K562 (cell line): ENCODE results near the gene BLTP2. TPM values are rescaled to one million over a fixed set of nuclear protein-coding genes. Genes with fewer than 3 reads are reported as not detected.

Experiments
- CHD1 ChIP-seq: fragments of 200-600 bp; sonication (generic); IDR thresholded peaks from one replicate; pipeline ENCODE4 v1.6.1; 2012; ENCODE audit warnings: mild to moderate bottlenecking, moderate library complexity, low read length, inconsistent platforms
- COPS2 ChIP-seq: fragments of 450-650 bp; conservative IDR thresholded peaks from 2 replicates; pipeline ENCODE4 v1.6.1; 2016; ENCODE audit warnings: mild to moderate bottlenecking, moderate library complexity
- CREM ChIP-seq: IDR thresholded peaks from 2 replicates; pipeline ENCODE4 v1.6.1; 2014; ENCODE audit warnings: antibody characterized with exemption, low read depth
- CTBP1 ChIP-seq: fragments of 450-650 bp; IDR thresholded peaks from 2 replicates; pipeline ENCODE4 v1.6.1; 2016; ENCODE audit warnings: borderline replicate concordance
- ELF1 ChIP-seq: fragments of 200-800 bp; sonication (Bioruptor generic); IDR thresholded peaks from 2 replicates; pipeline ENCODE4 v1.6.1; 2016; ENCODE audit warnings: missing genetic modification characterization, missing compliant biosample characterization
- ETV1 ChIP-seq: fragments of 450-650 bp; conservative IDR thresholded peaks from 2 replicates; pipeline ENCODE4 v1.6.1; 2016; ENCODE audit warnings: missing genetic modification characterization, control low read depth, low read depth, missing compliant biosample characterization
- EWSR1 ChIP-seq: fragments of 450-650 bp; IDR thresholded peaks from 2 replicates; pipeline ENCODE4 v1.6.1; 2018; ENCODE audit warnings: borderline replicate concordance, mild to moderate bottlenecking, low read depth, moderate library complexity; ENCODE audit not compliant: partially characterized antibody
- EZH2 ChIP-seq: IDR thresholded peaks from 2 replicates; pipeline ENCODE4 v1.6.1; 2012; ENCODE audit warnings: low read depth, mild to moderate bottlenecking, inconsistent platforms, low read length, borderline replicate concordance
- KAT7 ChIP-seq: sonication (generic); formaldehyde crosslinking; IDR thresholded peaks from 2 replicates; pipeline ENCODE4 v1.8.0; 2022; ENCODE audit warnings: missing genetic modification reagents, mild to moderate bottlenecking, borderline replicate concordance
- KHSRP ChIP-seq: fragments of 450-650 bp; IDR thresholded peaks from 2 replicates; pipeline ENCODE4 v1.6.1; 2017
- MEF2A ChIP-seq: IDR thresholded peaks from 2 replicates; pipeline ENCODE4 v1.6.1; 2011; ENCODE audit warnings: low read depth, mild to moderate bottlenecking, low read length, moderate library complexity; ENCODE audit not compliant: control insufficient read depth
- NCOA2 ChIP-seq, 2 experiments: fragments of 450-650 bp; IDR thresholded peaks; 2 replicates each; pipeline ENCODE4 v1.6.1; 2018; ENCODE audit warnings: mild to moderate bottlenecking in 2 of 2, moderate library complexity in 1 of 2; ENCODE audit not compliant: partially characterized antibody in 2 of 2
- PHB2 ChIP-seq: fragments of 450-650 bp; IDR thresholded peaks from 2 replicates; pipeline ENCODE4 v1.6.1; 2017; ENCODE audit warnings: low read depth
- RAD21 ChIP-seq, 2 experiments: fragments of 250-450 bp in 1 of 2; fragments of 450-650 bp in 1 of 2; sonication (Bioruptor Pico) in 1 of 2; formaldehyde crosslinking in 1 of 2; IDR thresholded peaks in 1 of 2; conservative IDR thresholded peaks in 1 of 2; 2 replicates each; pipeline versions ENCODE4 v1.4.0 to v1.8.0; 2020 to 2022; ENCODE audit warnings: mild to moderate bottlenecking in 2 of 2, moderate library complexity in 1 of 2
- RHOXF2B ChIP-seq: fragments of 250-450 bp; sonication (Bioruptor Pico); conservative IDR thresholded peaks from 2 replicates; pipeline ENCODE4 v1.5.1; 2021
- SAFB ChIP-seq: fragments of 200-400 bp; formaldehyde crosslinking; IDR thresholded peaks from 2 replicates; pipeline ENCODE4 v1.6.1; 2017; ENCODE audit warnings: low read depth, low read length, borderline replicate concordance
- SMAD4 ChIP-seq: fragments of 250-450 bp; sonication (Bioruptor Pico); conservative IDR thresholded peaks from 2 replicates; pipeline ENCODE4 v1.8.0; 2021; ENCODE audit warnings: inconsistent platforms, mild to moderate bottlenecking, moderate library complexity
- SMC3 ChIP-seq: conservative IDR thresholded peaks from 2 replicates; pipeline ENCODE4 v1.6.1; 2011; ENCODE audit warnings: low read depth, low read length, improper control_type of control experiment; ENCODE audit not compliant: insufficient read depth
- STAG1 ChIP-seq: sonication (generic); formaldehyde crosslinking; IDR thresholded peaks from 2 replicates; pipeline ENCODE4 v1.5.0; 2020; ENCODE audit warnings: missing genetic modification reagents, borderline replicate concordance
- TBL1XR1 ChIP-seq, 2 experiments: IDR thresholded peaks; 2 replicates each; pipeline ENCODE4 v1.6.1; 2012; ENCODE audit warnings: improper control_type of control experiment in 2 of 2, low read length in 2 of 2, mild to moderate bottlenecking in 1 of 2
- TCF3 ChIP-seq: sonication (generic); formaldehyde crosslinking; IDR thresholded peaks from 2 replicates; pipeline ENCODE4 v1.4.0; 2020; ENCODE audit warnings: mild to moderate bottlenecking, missing genetic modification reagents
- ZBTB7A ChIP-seq: IDR thresholded peaks from 2 replicates; pipeline ENCODE4 v1.6.1; 2011; ENCODE audit warnings: low read depth, mild to moderate bottlenecking, low read length, moderate library complexity, borderline replicate concordance; ENCODE audit not compliant: control insufficient read depth
- ZNF133 ChIP-seq: fragments of 250-450 bp; sonication (Bioruptor Pico); IDR thresholded peaks from 2 replicates; pipeline ENCODE4 v1.4.0; 2020; ENCODE audit warnings: mild to moderate bottlenecking
- ZNF384 ChIP-seq: IDR thresholded peaks from 2 replicates; pipeline ENCODE4 v1.6.1; 2012; ENCODE audit warnings: low read depth, low read length, improper control_type of control experiment
- polyA plus RNA-seq, 8 experiments: library from polyadenylated mRNA; depleted of rRNA in 4 of 8; stranded (reverse) in 5 of 8; unstranded in 3 of 8; fragments of >200 nt; fragmentation: Nextera tagmentation in 2 of 8; fragmentation: Illumina TruSeq in 1 of 8; extraction: Ambion mirVana in 2 of 8; extraction: Trizol in 1 of 8; gene quantifications; 2 replicates each; pipeline versions ENCODE4 v1.2.1 to v1.2.3, GENCODE V29; 2011 to 2014; ENCODE audit warnings: inconsistent platforms in 1 of 8, missing spikeins in 1 of 8
- total RNA-seq, 7 experiments: library from RNA; depleted of rRNA in 6 of 7; stranded (reverse); fragments of >200 nt in 6 of 7; fragmentation: Illumina TruSeq in 2 of 7; extraction: Trizol in 2 of 7; gene quantifications; 2 replicates each; pipeline versions ENCODE4 v1.2.1 to v1.2.3, GENCODE V29; 2011 to 2021; ENCODE audit warnings: low replicate concordance in 1 of 7

The BLTP2 gene
- total and polyA plus RNA-seq, 9 of the 15 experiments (the other 6 are each of a cell fraction or from before 2014, with no cell fraction given): 14.7 to 174 (median 103) TPM

DNA sequence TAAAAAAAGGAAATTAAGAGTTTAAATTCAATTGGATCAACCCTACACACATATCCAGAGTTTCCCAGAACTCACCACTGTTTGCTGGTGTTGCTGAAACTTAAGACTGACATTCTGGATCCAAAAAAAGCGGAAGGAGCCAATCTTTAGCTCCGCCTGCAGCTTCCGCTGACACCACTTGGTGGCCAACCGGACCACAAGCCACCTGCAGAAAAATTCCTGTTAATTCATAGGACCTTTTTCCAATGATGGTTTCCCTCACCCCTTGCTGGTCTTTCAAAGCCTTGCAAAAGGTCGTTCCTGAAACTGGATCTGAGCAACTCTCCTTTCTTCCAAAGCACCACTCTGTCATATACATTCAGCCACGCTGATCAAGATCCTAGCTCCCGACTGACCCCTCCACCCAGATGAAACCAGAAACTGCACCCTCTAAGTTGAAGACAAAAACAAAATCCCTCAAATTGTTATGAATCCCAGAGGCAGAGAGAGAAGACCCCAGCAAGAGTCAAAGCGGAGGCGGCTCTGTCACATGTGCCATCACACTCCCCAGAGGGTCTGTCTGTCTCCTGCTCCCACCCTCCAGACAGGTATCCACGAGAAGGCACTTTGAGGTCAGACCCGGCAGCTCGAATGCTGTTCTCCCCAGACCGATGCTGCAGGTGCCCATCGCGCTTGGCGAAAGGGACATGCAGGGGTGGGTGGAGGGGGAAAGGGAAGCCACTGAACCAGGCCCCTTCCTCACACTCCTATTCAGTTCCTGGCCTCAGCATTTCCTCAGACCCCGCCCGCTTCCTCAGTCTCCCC is 773 bp downstream of the BLTP2 start (continued):
- TF ChIP-seq NCOA2 (IDR thresholded peaks at IDR 0.05; ENCODE audit: partially characterized antibody in 2 of 2): no peak
- 0 out of 2 replicates have a peak, but pooled peaks have one; percentile 38 for TF ChIP-seq ZBTB7A
- peak; percentile 43 for TF ChIP-seq CHD1
- TF ChIP-seq CREM: 0 out of 2 replicates have a peak, but pooled peaks have one; percentile 25
- no peak for TF ChIP-seq TCF3 (CRISPR knock-in tag)
- no peak for TF ChIP-seq ZNF384
- no peak for TF ChIP-seq KAT7
- TF ChIP-seq SMAD4 (CRISPR knock-in tag): no peak
- TF ChIP-seq EZH2: no peak
- peak; percentile 16; the same call in 1 of the 2 replicates for TF ChIP-seq CTBP1
- no peak for TF ChIP-seq SAFB
- no peak for TF ChIP-seq TBL1XR1 (IDR thresholded peaks at IDR 0.05; ENCODE audit: low read length in 2 of 2)
- peak; percentile 70 for TF ChIP-seq ELF1 (tag)
- no peak for TF ChIP-seq KHSRP
- peak; percentile 59; the same call in 1 of the 2 replicates for TF ChIP-seq ETV1 (tag)
- no peak for TF ChIP-seq COPS2
- TF ChIP-seq SMC3: 0 out of 2 replicates have a peak, but pooled peaks have one; percentile 37
- 0 out of 2 replicates have a peak, but pooled peaks have one; percentile 20 for TF ChIP-seq MEF2A
- TF ChIP-seq EWSR1: no peak
- no peak for TF ChIP-seq STAG1
- TF ChIP-seq RAD21 (CRISPR knock-in tag; conservative IDR thresholded peaks at IDR 0.05 in 1 of 2, IDR thresholded peaks at IDR 0.05 in 1 of 2): peak; percentile 16 to 58; a peak in 3 of 4 replicates
- no peak for TF ChIP-seq ZNF133 (CRISPR knock-in tag)
- TF ChIP-seq RHOXF2B (CRISPR knock-in tag): no peak
- no peak for TF ChIP-seq PHB2
